ENCODE measurements around the gene VEPH1. TPM values are rescaled to one million over a fixed set of nuclear protein-coding genes. Genes with fewer than 3 reads are reported as not detected.

Gene VEPH1
- total RNA-seq, 2 donors from 2014 or later, result 11.8 to 17.1 TPM

- peaks cover 10% of the 10 kb centered on the region for H3K9me3 ChIP-seq (ENCODE audit: control insufficient read depth, low read length)
- no peaks in the 10 kb centered on the region for H3K4me1 Mint-ChIP-seq
- H3K9me3 Mint-ChIP-seq, result peaks cover 5% of the 10 kb centered on the region
These were observed 23.6 kb downstream of the VEPH1 start for GRCh38 chr3:157479464-157480243.

GRCh38 chr3:157477441-157477840 is 25.8 kb downstream of the VEPH1 start:
- no peak overlapping the region for H3K4me3 ChIP-seq (ENCODE audit: low read length)
- WGBS, 2 experiments (ENCODE audit: insufficient coverage in 1 of 2, insufficient read length in 1 of 2), result 56 to 73% methylated on average over 2 to 3 of the region's 3 CpGs
- Mint-ChIP-seq H3K36me3 (ENCODE audit: low read depth) (peaks cover under 1% of the 10 kb centered on the region), H3K4me1 (no peaks in the 10 kb centered on the region), H3K4me3 (no peak overlapping the region), H3K27ac (no peak overlapping the region), H3K27me3 (ENCODE audit: insufficient read depth) (no peaks in the 10 kb centered on the region), H3K9me3 (peaks cover 5% of the 10 kb centered on the region)
- H3K27ac ChIP-seq (ENCODE audit: low read depth, low read length), result no peak overlapping the region
- no peaks in the 10 kb centered on the region for H3K27me3 ChIP-seq (ENCODE audit: control insufficient read depth, insufficient read depth, low read length, poor library complexity, severe bottlenecking)
- H3K4me1 ChIP-seq (ENCODE audit: control insufficient read depth, insufficient read depth, low read length), result no peaks in the 10 kb centered on the region
- no peak for TF ChIP-seq CTCF (conservative IDR thresholded peaks at IDR 0.05)
- DNase-seq, result no peak
- H3K9ac ChIP-seq (ENCODE audit: extremely low read depth, low read length, poor library complexity, severe bottlenecking), result no peak overlapping the region
- H3K9me3 ChIP-seq (ENCODE audit: control insufficient read depth, low read length), result peaks cover 14% of the 10 kb centered on the region
- no peaks in the 10 kb centered on the region for H3K36me3 ChIP-seq (ENCODE audit: control insufficient read depth, insufficient read depth, low read length)

More at GRCh38 chr3:157479464-157480243, 23.6 kb downstream of the VEPH1 start:
- no peak for TF ChIP-seq CTCF (conservative IDR thresholded peaks at IDR 0.05)
- no peak overlapping the region for H3K27ac ChIP-seq (ENCODE audit: low read depth, low read length)
- 67% methylated on average over 1 of the region's 1 CpG; no CpG with 5 or more reads in 1 of the 2 experiments for WGBS, 2 experiments (ENCODE audit: insufficient coverage in 1 of 2, insufficient read length in 1 of 2)
- no peak overlapping the region for H3K9ac ChIP-seq (ENCODE audit: extremely low read depth, low read length, poor library complexity, severe bottlenecking)
- H3K4me1 ChIP-seq (ENCODE audit: control insufficient read depth, insufficient read depth, low read length), result no peaks in the 10 kb centered on the region
- no peaks in the 10 kb centered on the region for H3K27me3 ChIP-seq (ENCODE audit: control insufficient read depth, insufficient read depth, low read length, poor library complexity, severe bottlenecking)
- Mint-ChIP-seq H3K27me3 (ENCODE audit: insufficient read depth) (no peaks in the 10 kb centered on the region), H3K4me3 (no peak overlapping the region), H3K36me3 (ENCODE audit: low read depth) (peaks cover 4% of the 10 kb centered on the region), H3K27ac (no peak overlapping the region)
- no peak overlapping the region for H3K4me3 ChIP-seq (ENCODE audit: low read length)
- no peak for DNase-seq
- no peaks in the 10 kb centered on the region for H3K36me3 ChIP-seq (ENCODE audit: control insufficient read depth, insufficient read depth, low read length)

GRCh38 chr3:157475921-157476414 is 27.2 kb downstream of the VEPH1 start:
- Histone ChIP-seq H3K4me3 (ENCODE audit: low read length) (no peak overlapping the region), H3K9ac (ENCODE audit: extremely low read depth, low read length, poor library complexity, severe bottlenecking) (no peak overlapping the region), H3K4me1 (ENCODE audit: control insufficient read depth, insufficient read depth, low read length) (no peaks in the 10 kb centered on the region), H3K36me3 (ENCODE audit: control insufficient read depth, insufficient read depth, low read length) (no peaks in the 10 kb centered on the region), H3K27me3 (ENCODE audit: control insufficient read depth, insufficient read depth, low read length, poor library complexity, severe bottlenecking) (no peaks in the 10 kb centered on the region), H3K9me3 (ENCODE audit: control insufficient read depth, low read length) (peaks cover 4% of the 10 kb centered on the region), H3K27ac (ENCODE audit: low read depth, low read length) (no peak overlapping the region)
- Mint-ChIP-seq H3K9me3 (no peaks in the 10 kb centered on the region), H3K4me1 (no peaks in the 10 kb centered on the region), H3K4me3 (no peak overlapping the region), H3K27me3 (ENCODE audit: insufficient read depth) (no peaks in the 10 kb centered on the region), H3K36me3 (ENCODE audit: low read depth) (no peaks in the 10 kb centered on the region), H3K27ac (no peak overlapping the region)
- WGBS, 2 experiments (ENCODE audit: insufficient coverage in 1 of 2, insufficient read length in 1 of 2), result 86 to 89% methylated on average over 1 of the region's 1 CpG
- no peak for DNase-seq
- TF ChIP-seq CTCF (conservative IDR thresholded peaks at IDR 0.05), result no peak
